GM21786 (cell line): Measurements from ENCODE around the gene GIMAP2.
A peak's percentile ranks its signal among the peaks of the same experiment; 100 is the strongest.
"Not testable (repeated sequence)": the region's sequence is repeated elsewhere in the genome, so short reads cannot be mapped to it uniquely, and the experiment has no call there.

Experiments used
- ATAC-seq: cut with Tn5 transposase; IDR thresholded peaks from one replicate; pipeline ENCODE4 v1.9.1; 2021; ENCODE audit not compliant: unreplicated experiment

GIMAP2 gene

GRCh38 chr7:150685219-150686029 is at the start of gene GIMAP2:
Gene GIMAP2 (plus strand): TSS chr7:150685706. CDS start chr7:150687060, 1,354 bp downstream.
- peak; percentile 91 for ATAC-seq

DNA sequence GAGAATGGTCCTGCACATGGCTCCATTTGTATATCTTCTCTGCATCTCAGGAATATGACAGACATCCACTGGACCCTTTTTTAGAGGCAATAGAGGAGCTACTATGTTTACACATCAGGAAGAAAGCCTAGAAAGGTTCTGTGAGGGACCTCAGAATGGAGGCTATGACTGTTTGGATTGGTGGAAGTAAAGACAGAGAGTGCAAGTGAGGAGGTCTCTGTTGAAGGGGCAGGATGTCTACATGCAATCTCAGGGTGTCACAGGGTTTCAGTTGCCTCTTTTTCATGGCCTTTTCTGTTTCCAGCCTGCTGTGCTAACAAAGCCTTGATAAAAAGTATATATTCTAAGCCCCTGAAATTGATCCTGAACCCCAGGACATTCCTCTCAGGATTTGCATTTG is 43.7 kb upstream of the GIMAP2 start:
- no peak for ATAC-seq

- no peak for ATAC-seq
Observed at GRCh38 chr7:150642926-150643325, 42.6 kb upstream of the GIMAP2 start.

DNA sequence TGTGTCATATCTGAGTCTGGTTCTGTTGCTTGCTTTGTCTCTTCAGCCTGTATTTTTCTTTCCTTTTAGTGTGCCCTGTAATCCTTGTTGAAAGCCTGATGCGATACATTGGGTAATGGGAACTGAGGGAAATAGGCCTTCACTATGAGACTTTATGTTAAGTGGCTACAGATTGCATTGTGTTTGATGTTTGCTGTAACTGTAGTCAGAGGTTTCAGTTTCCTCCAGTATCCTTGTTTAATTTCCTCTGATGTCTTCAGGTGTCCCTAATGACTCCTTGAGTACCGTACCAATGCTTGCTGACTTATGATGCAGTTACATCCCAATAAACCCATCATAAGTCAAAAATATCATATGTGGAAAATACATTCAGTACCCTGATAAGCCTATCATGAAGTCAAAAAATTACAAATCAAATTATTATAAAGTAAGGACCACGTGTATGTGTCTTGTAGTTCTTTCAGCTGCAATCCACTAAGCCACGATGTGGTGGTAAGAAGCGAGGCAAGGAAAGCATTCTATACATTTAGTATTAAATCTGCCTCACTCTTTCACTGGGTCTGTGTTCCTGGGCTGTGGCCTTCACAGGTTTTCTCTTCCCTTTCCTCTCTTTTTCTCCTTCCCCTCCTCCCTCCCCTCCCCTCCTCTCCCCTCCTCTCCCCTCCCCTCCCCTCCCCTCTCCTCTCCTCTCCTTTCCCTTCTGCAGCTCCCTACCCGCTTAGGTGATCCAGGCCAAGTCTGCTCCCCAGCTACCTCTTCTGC is 40.1 kb upstream of the GIMAP2 start:
- ATAC-seq, result no peak

- ATAC-seq, result no peak
Observed at GRCh38 chr7:150648353-150649079, 37.0 kb upstream of the GIMAP2 start.

DNA sequence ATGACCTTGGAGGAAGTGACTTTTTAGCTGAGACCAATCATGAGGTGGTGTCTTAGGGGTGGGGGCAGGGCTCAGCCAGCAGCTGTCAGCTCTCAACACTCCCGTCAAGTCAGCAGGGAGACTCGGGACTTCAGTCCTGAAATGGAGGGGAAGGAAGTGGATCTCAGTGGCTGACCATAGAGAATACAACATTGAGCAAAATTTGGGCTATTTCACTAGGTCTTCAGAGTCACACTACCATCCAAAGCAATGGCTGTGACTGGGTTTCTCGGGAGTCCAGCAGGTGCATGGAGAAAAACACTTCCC is 36.5 kb upstream of the GIMAP2 start:
- ATAC-seq, result no peak

DNA sequence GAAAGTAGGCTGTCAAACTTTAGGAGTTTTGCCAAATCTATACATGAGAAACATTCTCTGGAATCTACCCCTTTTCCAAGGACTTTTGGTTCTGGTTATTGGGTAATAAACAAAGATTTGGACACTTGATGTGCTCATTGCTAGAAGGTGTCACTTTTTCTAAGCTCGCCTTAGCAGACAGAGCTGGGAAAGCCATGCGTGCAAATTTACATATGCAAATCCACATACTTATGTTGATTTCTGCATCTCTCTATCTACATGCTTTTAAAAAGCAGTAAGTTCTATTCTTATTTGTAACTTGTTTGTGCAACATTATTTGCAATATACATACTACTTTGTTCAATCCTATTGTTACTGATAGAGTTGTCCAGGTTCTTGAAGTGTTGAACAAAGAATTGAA is 30.8 kb upstream of the GIMAP2 start:
- no peak for ATAC-seq

- no peak for ATAC-seq
Observed at GRCh38 chr7:150656047-150656446, 29.5 kb upstream of the GIMAP2 start.

DNA sequence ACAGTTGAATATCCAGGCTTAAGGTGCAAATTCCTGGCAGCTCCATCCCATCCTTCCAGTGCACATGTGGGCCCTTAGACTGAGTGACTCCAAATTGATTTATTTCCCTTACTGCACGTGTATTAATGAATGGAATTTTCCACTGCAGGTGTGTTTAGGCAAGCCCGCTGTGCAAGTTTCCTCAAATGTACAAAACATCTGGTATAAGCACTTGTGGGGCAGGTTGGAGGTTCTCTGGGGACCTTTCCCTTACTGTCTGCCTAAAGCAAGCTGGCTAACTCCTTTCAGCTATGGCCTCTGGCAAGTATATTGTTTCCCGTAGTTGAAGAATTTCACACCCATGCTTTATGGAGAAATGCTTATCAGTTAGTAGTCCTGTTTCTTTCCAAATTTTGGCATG is 28.0 kb upstream of the GIMAP2 start:
- no peak for ATAC-seq

DNA sequence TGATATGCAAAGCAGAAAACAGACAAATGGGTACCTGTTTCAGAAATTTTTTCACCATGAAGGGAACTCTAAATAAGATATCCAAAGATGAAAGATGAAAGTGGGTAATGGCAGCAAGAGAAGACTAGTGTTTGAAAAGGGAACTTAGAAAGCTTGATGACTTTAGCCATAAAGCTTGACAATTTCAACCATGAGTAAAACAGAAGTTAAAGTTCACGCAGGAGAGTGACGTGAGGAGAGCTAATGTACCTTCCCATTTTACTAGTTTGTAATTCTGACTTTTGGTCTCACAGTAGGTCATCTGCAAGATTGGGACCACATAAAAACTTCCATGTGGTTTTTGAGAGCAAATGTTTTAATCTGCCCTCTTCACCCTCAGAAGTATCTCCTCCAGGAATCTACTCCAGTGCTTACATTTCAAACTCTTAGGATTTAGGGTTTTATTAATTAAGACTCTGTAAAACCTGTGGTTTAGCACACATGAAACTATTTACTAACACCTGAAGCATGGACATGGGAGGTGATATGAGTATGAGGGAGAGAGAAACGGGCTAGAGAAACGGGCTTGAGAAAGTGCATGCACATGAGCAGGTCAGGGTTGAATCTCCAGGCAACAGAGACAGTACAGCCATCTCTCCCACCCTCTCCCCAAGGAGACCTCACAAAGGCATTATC is 24.4 kb upstream of the GIMAP2 start:
- no peak for ATAC-seq

DNA sequence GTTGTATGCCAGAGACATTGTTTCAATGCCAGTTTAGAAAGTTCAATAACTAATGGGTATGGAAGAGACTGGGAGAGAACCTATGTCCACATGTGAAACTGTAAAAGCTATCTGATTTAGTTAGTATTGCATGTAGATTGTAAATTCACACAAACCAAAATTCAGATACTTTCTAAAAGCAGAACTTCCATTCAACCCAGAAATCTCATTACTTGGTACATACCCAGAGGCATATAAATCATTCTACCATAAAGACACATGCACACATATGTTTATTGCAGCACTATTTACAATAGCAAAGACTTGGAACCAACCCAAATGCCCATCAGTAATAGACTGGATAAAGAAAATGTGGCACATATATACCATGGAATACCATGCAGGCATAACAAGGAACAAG is 22.7 kb upstream of the GIMAP2 start:
- not testable (repeated sequence) for ATAC-seq

- peak; percentile 24 for ATAC-seq
Observed at GRCh38 chr7:150663802-150664494, 21.6 kb upstream of the GIMAP2 start.

- ATAC-seq, result no peak
Observed at GRCh38 chr7:150665089-150665748, 20.3 kb upstream of the GIMAP2 start.

DNA sequence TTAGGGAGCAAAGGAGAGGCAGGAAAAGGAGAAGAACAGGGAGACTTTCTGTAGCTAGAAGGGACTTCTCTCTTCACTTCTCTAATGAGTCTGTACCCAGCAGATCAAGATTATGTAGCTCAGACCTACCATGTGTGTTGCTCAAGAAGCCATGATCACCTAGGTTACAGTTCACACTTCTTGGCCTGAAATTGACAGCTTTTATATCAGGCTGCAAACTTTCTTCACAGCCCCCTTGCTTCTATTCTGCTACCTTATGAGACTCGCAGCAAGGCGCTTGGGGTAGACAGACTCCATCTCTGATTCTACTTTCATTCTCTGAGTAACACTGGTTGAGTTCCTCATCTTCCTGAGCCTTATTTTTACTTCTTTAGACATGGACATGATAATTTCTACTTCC is 19.6 kb upstream of the GIMAP2 start:
- no peak for ATAC-seq

GRCh38 chr7:150666412-150666811 is 19.1 kb upstream of the GIMAP2 start:
- no peak for ATAC-seq

GRCh38 chr7:150668472-150668911 is 17.0 kb upstream of the GIMAP2 start:
- ATAC-seq, result peak; percentile 83

DNA sequence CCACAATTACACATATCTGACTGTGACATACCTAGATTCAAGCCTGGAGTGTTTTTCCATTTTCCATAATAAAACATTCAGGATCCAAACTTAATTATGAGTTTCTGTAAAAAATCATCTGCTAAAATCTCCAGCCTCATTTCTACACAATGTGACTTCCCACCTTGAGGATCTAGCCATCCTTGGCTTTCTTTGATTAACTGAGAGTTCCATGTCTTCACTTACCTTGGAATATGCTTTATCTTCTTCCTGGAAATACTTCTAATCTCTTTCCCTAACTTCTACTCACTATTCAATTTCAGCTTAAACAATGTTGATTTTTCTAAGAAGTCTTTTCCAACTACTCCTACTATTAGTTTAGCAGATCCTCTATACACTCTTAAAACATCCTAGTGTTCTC is 16.5 kb upstream of the GIMAP2 start:
- no peak for ATAC-seq

DNA sequence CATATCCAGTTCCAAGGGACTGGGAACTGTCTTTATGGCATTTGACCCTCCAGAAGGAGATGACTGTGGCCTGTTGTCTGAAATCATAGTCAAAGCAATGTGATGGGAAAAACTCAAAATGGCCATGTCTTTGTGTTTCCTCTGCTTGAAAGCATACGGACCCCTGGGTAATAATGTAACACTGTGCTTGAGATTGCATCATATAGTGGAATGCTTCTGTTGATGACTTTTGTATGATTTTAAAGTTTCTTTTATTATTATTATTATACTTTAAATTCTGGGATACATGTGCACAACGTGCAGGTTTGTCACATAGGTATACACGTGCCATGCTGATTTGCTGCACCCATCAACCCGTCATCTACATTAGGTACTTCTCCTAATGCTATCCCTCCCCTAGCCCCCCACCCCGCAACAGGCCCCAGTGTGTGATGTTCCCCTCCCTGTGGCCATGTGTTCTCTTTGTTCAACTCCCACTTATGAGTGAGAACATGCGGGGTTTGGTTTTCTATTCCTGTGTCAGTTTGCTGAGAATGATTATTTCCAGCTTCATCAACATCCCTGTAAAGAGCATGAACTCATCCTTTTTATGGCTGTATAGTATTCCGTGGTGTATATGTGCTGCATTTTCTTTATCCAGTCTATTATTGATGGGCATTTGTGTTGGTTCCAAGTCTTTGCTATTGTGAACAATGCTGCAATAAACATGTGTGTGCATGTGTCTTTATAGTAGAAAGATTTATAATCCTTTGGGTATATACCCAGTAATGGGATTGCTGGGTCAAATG is 13.5 kb upstream of the GIMAP2 start:
- not testable (repeated sequence) for ATAC-seq

GRCh38 chr7:150675714-150676113 is 9.8 kb upstream of the GIMAP2 start:
- no peak for ATAC-seq
